ENCODE measurements around the gene CHRDL2.

DNA sequence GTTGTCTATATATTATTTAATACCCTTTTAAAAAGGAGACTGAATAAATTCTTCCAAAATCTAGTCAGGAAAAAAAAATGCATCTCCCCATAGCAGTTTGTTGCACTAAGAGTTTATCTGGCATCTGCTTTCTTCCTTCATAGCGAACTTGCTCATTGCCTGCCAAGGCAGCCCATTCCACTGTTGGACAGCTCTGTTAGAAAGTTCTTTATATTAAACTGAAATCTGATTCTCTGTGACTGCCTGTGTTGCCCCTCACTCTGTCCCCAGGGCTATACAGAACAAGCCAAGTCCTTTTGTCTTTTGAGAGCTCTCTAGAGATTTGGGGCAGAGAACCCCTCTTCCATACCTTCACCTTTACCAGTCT is 3.3 kb upstream of the CHRDL2 start:
- TF ChIP-seq SUZ12 (IDR thresholded peaks at IDR 0.05; ENCODE audit: extremely low read depth, insufficient read depth, insufficient read length), result no peak
- no peak for TF ChIP-seq YY1 (IDR thresholded peaks at IDR 0.05; ENCODE audit: insufficient read depth, insufficient read length)
- TF ChIP-seq ZNF274 (IDR thresholded peaks at IDR 0.05; ENCODE audit: low read depth, low read length), result no peak

Data from NT2/D1 (cell line).